AG09309 (cell line): ENCODE measurements around the gene CHMP4B.

Experiments
- DNase-seq: peaks from one replicate; pipeline ENCODE4 v3.0.0-alpha.2; 2010; ENCODE audit warnings: low read depth
- H3K4me3 ChIP-seq: 2 replicates; pipeline ENCODE4 v1.5.1; 2011; ENCODE audit warnings: mild to moderate bottlenecking, low read depth, low read length, moderate library complexity; ENCODE audit not compliant: control insufficient read depth
- TF ChIP-seq, protein P1 (sequence below): IDR thresholded peaks from 2 replicates; pipeline ENCODE4 v1.5.1; 2011; ENCODE audit warnings: mild to moderate bottlenecking, low read depth, low read length, inconsistent platforms; ENCODE audit not compliant: insufficient read depth, control insufficient read depth; ENCODE audit errors: missing control alignments

CHMP4B gene

GRCh38 chr20:33810885-33811775, at the start of gene CHMP4B:
TSS of gene CHMP4B (plus strand) at chr20:33811348. CDS start at chr20:33811469, 121 bp downstream.
- peak; percentile 92 for DNase-seq
- H3K4me3 ChIP-seq: peak within 1 kb of the TSS; percentile 93
- TF ChIP-seq, protein P1, sequence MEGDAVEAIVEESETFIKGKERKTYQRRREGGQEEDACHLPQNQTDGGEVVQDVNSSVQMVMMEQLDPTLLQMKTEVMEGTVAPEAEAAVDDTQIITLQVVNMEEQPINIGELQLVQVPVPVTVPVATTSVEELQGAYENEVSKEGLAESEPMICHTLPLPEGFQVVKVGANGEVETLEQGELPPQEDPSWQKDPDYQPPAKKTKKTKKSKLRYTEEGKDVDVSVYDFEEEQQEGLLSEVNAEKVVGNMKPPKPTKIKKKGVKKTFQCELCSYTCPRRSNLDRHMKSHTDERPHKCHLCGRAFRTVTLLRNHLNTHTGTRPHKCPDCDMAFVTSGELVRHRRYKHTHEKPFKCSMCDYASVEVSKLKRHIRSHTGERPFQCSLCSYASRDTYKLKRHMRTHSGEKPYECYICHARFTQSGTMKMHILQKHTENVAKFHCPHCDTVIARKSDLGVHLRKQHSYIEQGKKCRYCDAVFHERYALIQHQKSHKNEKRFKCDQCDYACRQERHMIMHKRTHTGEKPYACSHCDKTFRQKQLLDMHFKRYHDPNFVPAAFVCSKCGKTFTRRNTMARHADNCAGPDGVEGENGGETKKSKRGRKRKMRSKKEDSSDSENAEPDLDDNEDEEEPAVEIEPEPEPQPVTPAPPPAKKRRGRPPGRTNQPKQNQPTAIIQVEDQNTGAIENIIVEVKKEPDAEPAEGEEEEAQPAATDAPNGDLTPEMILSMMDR: no peak

DNA sequence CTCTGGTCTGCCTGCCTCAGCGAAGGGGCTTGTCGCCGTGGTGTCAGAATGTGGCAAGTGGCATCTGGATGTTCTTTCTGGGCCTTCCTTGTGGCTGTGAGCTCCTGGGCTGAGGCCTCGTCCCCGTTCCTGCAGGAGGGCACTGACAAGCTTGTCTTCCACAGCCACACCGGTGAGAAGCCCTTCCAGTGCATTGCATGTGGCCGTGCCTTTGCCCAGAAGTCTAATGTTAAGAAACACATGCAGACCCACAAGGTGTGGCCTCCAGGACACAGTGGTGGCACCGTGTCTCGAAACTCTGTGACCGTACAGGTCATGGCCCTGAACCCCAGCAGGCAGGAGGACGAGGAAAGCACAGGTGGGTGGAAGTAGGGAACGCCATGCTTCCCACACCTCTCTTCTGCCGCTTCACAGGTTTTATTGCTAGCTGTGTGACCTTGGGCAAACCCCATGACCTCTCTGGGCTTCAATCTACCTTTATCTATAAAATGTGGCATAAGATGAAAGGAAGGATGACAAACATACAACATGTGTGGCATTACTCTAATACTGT, 49.4 kb upstream of the CHMP4B start:
- TF ChIP-seq, protein P1: no peak

GRCh38 chr20:33765099-33765498, 46.0 kb upstream of the CHMP4B start:
- no peak for DNase-seq
- TF ChIP-seq, protein P1: no peak
- no peak overlapping the region for H3K4me3 ChIP-seq

More for the DNA sequence above, 49.4 kb upstream of the CHMP4B start:
- no peak overlapping the region for H3K4me3 ChIP-seq
- DNase-seq: no peak

DNA sequence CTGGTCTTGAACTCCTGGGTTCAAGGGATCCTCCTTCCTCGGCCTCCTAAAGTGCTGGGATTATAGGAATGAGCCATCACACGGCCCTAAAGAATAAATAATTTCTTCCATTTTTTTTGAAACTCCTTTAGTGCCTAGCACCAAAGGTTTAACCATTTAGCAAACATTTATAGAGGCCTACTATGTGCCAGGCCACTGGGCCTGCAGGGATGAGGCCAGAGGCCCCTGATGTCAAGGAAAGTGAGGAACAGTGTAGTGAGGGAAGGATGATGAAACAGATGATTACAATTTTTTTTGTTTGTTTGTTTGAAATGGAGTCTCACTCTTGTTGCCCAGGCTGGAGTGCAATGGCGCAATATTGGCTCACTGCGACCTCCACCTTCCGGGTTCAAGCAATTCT, 45.6 kb upstream of the CHMP4B start:
- no peak for DNase-seq
- TF ChIP-seq, protein P1: no peak
- H3K4me3 ChIP-seq: no peak overlapping the region

DNA sequence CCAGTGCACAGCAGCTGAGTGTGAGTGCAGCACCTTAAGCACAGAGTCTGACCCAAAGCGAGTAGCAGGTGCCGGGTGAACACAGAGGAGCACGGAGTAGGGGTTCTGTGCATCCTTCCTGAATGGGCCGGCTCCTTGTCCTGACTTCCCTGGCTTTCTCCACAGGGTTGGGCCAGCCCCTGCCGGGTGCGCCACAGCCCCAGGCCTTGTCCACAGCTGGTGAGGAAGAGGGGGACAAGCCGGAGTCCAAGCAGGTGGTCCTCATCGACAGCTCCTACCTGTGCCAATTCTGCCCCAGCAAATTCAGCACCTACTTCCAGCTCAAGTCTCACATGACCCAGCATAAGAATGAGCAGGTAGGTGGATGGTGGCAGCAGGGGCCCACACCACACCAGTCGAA, 44.5 kb upstream of the CHMP4B start:
- H3K4me3 ChIP-seq: no peak overlapping the region
- DNase-seq: no peak
- TF ChIP-seq, protein P1: no peak

GRCh38 chr20:33767777-33768138, 43.4 kb upstream of the CHMP4B start:
- no peak overlapping the region for H3K4me3 ChIP-seq
- TF ChIP-seq, protein P1: no peak
- DNase-seq: no peak
